GM18508 (cell line): Measurements from ENCODE around the gene METRNL.
"Not testable (repeated sequence)": the region's sequence is repeated elsewhere in the genome, so short reads cannot be mapped to it uniquely, and the experiment has no call there.

Experiments used
- ATAC-seq: cut with Tn5 transposase; IDR thresholded peaks from one replicate; pipeline ENCODE4 v1.9.1; 2021; ENCODE audit warnings: moderate number of reproducible peaks; ENCODE audit not compliant: insufficient read depth, unreplicated experiment

The METRNL gene

GRCh38 chr17:83051396-83052240, 27.8 kb upstream of the METRNL start:
- ATAC-seq = peak; percentile 51

DNA sequence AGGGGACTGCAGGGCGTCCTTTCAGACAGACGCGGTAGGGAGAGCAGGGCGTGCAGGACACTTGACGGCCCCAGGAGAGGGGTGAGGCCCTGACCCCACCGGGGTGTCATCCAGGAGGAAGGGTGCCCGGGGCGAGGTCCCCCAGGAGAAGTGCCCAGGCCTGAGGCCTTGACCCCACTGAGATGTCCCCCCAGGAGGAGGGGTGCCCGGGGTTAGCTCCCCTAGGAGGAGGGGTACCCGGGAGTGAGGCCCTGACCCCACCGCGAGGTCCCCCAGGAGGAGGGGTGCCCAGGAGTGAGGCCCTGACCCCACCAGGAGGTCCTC, 27.2 kb upstream of the METRNL start:
- ATAC-seq = no peak

DNA sequence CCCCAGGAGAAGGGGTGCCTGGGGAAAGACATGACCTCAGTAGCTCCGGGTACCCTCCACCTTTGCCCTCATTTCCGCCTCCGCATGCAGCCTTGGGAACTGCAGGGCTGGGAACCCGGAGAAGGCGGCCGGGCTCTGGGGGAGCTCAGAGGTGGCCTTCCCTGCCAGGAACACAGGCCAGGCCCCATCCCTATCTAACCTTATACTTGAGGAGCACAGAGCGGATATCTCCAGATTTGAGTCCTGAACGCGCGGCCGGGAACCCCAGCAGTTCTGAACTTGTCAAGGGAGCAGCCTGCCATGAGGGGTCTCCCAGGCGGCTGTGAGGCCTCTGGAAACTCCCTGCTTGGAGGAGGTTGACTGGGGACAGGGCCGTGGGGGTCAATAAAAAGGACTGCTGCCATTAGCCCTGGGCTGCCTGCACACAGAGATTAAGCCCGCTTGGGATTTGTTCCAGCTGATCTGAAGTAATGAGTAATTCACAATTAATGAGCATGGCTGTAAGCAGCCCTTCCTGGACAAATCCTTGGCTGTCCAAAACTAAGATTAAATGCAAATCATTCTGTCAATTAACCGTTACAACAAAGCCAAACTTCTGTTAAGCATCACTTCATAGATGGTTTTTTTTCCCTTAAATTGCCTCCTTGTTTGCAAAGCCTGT, 26.3 kb upstream of the METRNL start:
- no peak for ATAC-seq

- no peak for ATAC-seq
Observed at GRCh38 chr17:83053739-83054451, 25.5 kb upstream of the METRNL start.

- ATAC-seq = no peak
Observed at GRCh38 chr17:83054518-83055125, 24.8 kb upstream of the METRNL start.

- not testable (repeated sequence) for ATAC-seq
Observed at GRCh38 chr17:83055176-83055575, 24.2 kb upstream of the METRNL start.

GRCh38 chr17:83055911-83056582, 23.4 kb upstream of the METRNL start:
- ATAC-seq = no peak

DNA sequence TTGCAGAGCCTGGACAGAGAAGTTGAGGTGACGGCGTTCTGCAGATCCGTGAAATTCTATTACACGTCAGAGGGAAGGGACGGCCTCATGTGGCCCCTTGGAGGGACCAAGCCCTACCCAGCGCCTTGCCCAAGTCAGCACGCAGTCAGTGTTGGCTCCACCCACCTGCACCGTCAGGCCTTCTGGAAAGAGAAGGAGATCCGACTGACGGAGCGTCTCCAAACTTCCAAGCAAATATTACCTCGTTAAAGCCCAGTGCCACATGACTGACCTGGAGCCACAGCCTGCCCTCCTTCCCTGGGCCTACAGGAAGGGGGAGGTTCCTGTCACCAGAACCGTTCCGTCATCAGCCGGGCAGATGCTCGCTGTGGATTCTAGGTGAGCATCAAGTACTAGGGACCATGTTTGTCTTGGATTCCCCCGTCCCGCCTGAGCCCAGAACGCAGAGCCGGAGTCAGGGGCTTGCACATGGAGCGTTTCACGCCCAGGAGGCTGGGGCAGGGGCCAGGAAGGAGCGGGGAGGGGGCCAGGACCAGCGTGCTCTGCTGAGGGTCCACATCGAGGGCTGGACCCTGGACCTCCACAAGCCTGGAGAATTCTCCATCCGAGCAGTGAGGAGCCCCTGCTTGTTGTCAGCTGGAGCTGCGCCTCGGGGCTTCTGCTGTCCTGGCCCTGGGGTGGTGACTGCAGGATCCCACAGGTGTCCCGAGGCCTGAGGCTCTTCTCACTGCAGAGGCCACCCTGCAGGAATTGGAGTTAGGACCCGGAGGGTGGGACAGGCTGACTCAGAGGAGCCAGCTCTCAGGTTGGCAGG, 22.6 kb upstream of the METRNL start:
- ATAC-seq = no peak

DNA sequence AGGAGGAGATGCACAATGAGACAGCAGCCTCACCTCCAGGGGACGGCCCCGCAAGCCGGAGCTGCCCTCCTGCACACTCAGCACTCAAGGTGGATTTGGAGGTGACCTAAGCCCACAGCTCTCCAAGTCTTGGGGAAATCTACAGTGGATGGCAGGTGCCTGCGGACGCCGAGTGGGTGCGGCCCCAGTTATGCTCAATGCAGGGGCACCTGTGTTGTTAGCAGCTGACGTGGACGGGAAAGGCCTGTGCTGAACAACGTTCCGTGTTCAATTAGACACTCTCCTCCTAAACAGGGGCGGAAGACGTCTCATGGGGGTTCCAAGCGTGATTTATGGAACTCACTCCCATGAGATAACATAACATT, 22.0 kb upstream of the METRNL start:
- no peak for ATAC-seq

DNA sequence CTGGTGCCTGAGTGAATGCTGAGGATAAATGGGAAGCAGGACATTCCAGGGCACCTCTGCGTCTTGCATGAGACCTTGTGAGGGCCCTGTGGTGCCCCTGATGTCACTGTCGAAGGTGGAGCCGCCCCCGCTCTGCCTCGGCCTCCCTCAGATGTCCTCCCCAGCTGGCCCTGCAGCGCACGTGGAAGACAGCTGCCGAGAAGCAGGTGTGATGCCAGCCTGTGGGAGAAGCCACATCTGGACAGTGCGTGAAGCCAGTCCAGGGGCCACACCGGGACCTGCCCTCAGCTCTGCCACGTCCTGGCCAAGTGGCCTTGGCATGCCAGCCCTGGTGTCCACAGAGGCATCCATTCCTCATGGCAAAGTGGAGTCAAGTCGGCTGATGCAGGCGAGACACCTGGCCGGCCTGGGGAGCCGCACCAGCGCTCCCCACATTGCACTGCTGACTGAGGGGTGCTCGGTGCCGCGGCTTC, 21.6 kb upstream of the METRNL start:
- ATAC-seq = no peak

- no peak for ATAC-seq
Observed at GRCh38 chr17:83058266-83058798, 21.1 kb upstream of the METRNL start.

GRCh38 chr17:83061586-83061985, 17.8 kb upstream of the METRNL start:
- no peak for ATAC-seq

- no peak for ATAC-seq
Observed at GRCh38 chr17:83062011-83062817, 17.2 kb upstream of the METRNL start.

GRCh38 chr17:83062818-83063671, 16.4 kb upstream of the METRNL start:
- no peak for ATAC-seq

GRCh38 chr17:83064021-83064731, 15.2 kb upstream of the METRNL start:
- ATAC-seq = no peak

- no peak for ATAC-seq
Observed at GRCh38 chr17:83064732-83065659, 14.4 kb upstream of the METRNL start.
